Choroid plexus epithelial cell (primary cell): ENCODE measurements around the gene NPAS3.

Experiments
- DNase-seq: peaks from one replicate; pipeline ENCODE4 v3.0.0-alpha.2; 2010; ENCODE audit warnings: low read depth
- H3K4me3 ChIP-seq: 2 replicates; pipeline ENCODE4 v1.5.1; 2011; ENCODE audit warnings: low read depth, mild to moderate bottlenecking, control low read depth, low read length, moderate library complexity
- TF ChIP-seq, protein P1 (sequence below): conservative IDR thresholded peaks from 2 replicates; pipeline ENCODE4 v1.5.1; 2011; ENCODE audit warnings: low read depth, mild to moderate bottlenecking, control low read depth, inconsistent platforms, low read length, moderate library complexity

Gene NPAS3

DNA sequence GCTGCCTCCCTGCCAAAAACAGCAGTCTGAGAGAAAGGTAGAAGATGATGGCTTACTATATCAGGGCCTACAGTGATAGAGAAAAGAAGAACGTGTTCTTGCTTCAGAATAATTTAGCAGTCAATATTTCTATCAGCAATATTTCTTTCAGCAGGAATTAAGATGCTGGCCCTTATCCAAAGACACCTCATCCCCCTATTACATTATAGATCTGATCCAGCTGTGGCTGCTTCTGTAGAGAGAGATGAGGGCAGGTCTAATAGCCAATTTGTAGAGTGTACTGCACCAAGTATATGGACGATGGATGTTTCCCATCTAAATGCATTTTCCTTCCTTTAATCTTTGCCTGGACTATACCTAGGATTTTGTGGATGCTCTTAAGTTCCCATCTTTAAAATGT lies 451.7 kb downstream of the NPAS3 start:
- TF ChIP-seq, protein P1, sequence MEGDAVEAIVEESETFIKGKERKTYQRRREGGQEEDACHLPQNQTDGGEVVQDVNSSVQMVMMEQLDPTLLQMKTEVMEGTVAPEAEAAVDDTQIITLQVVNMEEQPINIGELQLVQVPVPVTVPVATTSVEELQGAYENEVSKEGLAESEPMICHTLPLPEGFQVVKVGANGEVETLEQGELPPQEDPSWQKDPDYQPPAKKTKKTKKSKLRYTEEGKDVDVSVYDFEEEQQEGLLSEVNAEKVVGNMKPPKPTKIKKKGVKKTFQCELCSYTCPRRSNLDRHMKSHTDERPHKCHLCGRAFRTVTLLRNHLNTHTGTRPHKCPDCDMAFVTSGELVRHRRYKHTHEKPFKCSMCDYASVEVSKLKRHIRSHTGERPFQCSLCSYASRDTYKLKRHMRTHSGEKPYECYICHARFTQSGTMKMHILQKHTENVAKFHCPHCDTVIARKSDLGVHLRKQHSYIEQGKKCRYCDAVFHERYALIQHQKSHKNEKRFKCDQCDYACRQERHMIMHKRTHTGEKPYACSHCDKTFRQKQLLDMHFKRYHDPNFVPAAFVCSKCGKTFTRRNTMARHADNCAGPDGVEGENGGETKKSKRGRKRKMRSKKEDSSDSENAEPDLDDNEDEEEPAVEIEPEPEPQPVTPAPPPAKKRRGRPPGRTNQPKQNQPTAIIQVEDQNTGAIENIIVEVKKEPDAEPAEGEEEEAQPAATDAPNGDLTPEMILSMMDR: no peak
- DNase-seq: no peak
- no peak overlapping the region for H3K4me3 ChIP-seq

DNA sequence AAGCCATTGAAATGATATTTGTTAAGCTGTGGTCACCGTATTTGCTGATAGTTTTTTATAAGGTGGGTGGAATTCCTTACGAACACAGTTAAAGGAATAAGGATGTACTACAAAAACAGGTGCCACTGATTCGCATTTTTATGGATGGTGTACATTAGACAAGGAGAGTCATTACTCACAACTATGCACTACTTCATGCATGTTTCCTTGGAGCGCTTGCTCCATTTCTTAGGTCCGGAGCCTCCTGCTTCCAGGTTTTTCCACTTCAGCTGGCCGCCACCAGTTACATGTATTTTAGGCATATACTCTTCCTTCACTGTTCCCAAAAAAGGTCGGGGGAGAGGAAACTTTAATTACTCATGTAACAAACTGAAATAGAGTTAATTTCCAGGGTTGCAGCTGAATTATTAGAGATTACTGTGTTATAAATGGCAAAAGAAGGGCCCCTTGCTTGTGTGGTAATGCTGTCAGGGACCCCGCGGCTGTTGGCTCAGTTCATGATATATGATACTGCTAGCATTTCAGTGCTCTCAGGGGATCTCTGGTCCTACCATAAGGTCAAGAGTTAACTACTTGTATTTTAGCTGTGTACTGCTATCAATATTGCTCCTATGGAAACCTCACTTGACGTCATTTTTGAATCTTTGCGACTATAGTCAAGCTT lies 454.7 kb downstream of the NPAS3 start:
- peak; percentile 65 for DNase-seq
- TF ChIP-seq, protein P1: no peak
- no peak overlapping the region for H3K4me3 ChIP-seq

DNA sequence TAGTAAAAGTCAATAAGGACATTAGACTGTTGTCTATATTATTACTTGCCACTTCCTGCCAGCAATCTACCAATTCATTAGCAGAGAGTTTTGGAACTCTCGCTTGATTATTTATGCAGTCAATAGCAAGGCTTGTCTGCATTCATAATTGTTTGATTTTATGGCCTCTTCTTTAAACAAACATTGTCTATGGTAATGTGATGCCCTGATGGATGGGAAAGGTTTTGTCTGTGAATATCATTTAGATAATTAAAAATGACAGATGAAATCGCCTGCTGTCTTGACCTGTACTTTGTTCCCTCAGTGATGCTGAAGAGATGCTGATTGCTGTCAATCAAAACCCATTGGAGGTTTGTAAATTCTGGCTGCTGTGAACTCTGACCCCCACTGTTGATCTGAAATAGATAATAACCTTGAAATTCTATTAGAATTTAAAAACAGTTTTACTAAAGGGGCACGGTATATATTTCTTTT lies 455.3 kb downstream of the NPAS3 start:
- no peak overlapping the region for H3K4me3 ChIP-seq
- TF ChIP-seq, protein P1: no peak
- DNase-seq: no peak

DNA sequence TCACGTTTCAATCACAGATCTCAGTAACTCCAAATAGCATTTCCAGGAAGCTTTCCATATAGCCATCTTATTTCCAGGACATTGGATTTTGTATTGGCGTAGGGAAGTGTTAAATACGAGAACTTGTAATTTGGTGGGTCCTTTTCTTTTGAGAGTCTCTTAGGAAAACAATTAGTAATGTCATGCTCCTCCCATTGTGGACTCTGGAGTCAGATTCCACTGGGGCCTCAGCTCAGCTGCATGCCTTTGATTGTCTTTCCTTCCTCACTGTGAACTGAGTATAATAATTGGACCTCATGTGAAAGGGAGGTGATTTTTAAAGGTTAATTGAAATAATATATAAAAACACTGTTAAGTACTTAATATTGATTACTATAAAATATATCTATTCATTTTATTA lies 462.6 kb downstream of the NPAS3 start:
- TF ChIP-seq, protein P1: no peak
- peak; percentile 33 for DNase-seq
- H3K4me3 ChIP-seq: no peak overlapping the region

DNA sequence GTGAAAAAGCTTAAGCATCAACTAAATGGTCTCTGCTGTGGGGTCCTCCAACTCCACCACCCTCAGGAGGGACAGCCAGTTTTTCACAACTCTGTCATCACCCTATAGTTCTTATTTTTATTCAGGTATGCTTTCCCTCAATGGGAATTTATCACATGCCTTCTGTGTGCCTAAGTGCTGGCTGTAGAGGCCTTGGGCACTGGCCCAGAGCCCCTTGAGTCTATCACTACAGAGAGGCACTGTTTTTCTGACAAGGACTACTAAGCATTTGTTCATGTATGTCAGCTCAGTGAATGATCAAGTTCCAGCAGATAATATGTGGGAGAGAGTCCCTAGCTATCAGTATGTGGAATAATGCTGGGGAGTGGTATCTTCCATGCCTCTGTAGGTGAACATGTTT lies 463.9 kb downstream of the NPAS3 start:
- no peak overlapping the region for H3K4me3 ChIP-seq
- DNase-seq: no peak
- TF ChIP-seq, protein P1: no peak

DNA sequence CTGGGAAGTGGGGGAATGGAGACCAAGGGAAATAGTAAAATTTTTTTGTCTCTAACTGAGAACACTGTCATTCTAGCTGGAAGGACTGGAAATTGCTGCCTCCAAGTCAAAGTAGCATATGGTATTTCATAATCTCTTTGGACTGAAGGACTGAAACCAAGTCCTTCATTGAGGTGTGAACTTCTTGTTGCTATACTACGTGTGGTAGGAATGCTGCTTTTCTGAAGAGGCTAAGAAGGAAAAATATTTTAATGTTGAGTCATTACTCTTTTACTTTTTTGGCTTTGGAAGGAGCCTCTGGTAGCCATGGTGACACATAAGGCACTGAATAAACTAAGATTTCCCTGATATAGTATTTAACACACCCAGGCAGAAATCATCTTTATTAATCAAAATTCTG lies 465.4 kb downstream of the NPAS3 start:
- TF ChIP-seq, protein P1: peak; percentile 33
- DNase-seq: peak; percentile 97
- no peak overlapping the region for H3K4me3 ChIP-seq

DNA sequence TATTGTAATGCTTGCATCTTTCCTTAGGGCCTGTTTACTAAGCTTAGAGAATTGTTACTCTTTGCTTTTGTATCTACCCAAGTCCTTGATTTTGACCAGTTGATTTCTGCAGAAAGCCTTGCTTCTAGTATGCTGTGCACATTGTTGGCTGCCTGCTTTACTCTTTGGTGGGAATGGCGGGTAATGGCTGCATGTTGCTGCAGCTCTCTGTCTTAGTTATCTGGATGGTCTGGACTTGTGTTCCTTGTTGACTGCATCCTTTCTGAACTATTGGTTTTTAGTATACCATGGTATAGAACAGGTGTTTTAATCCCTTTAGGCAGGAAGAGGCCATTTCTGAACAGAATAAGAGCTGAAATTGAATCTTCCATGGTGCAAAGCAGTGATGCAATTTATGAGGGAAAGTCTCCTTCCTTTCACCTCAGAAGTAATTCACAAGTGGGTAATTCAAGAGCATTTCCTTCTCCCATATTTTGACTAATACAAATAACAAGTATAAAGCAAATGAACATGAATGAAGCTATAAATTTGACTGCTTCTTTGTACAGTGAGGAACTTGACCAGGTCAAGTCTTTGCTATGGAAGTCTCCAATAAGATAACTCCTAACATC lies 466.4 kb downstream of the NPAS3 start:
- TF ChIP-seq, protein P1: no peak
- DNase-seq: no peak
- H3K4me3 ChIP-seq: no peak overlapping the region
